ENCODE results near the gene GAA. TPM values are rescaled to one million over a fixed set of nuclear protein-coding genes. Genes with fewer than 3 reads are reported as not detected.

Gene GAA
- total and polyA plus RNA-seq, 10 of the 15 experiments (the other 5 are each of a cell fraction or from before 2014, with no cell fraction given) = 0.18 to 10.5 (median 4.1) TPM

- TF ChIP-seq ZNF687 (IDR thresholded peaks at IDR 0.05) (peak; percentile 76), MAX (IDR thresholded peaks at IDR 0.05; ENCODE audit: low read depth, low read length) (peak; percentile 95), ATF7 (IDR thresholded peaks at IDR 0.05; ENCODE audit: low read depth) (no peak), NFXL1 (IDR thresholded peaks at IDR 0.05; ENCODE audit: borderline replicate concordance) (0 out of 2 replicates have a peak, but pooled peaks have one; percentile 57), RB1 (IDR thresholded peaks at IDR 0.05; ENCODE audit: borderline replicate concordance) (peak; percentile 73; the same call in 1 of the 2 replicates), NFYA (IDR thresholded peaks at IDR 0.05; ENCODE audit: borderline replicate concordance, low read depth, low read length) (no peak), CHD1 (IDR thresholded peaks at IDR 0.05; ENCODE audit: low read depth, low read length) (peak; percentile 25; the same call in 1 of the 2 replicates), ZBTB4 (CRISPR knock-in tag; IDR thresholded peaks at IDR 0.05) (peak; percentile 96), EP300 (IDR thresholded peaks at IDR 0.05; ENCODE audit: borderline replicate concordance in 1 of 2, control insufficient read depth in 1 of 2, low read depth in 2 of 2, low read length in 2 of 2) (0 out of 4 replicates have a peak, but pooled peaks of 1 of the 2 experiments have one; percentile 9), NR2F1 (conservative IDR thresholded peaks at IDR 0.05) (peak; percentile 96), TAF1 (IDR thresholded peaks at IDR 0.05; ENCODE audit: borderline replicate concordance, low read depth, low read length) (peak; percentile 56; the same call in 1 of the 2 replicates), ZNF24 (IDR thresholded peaks at IDR 0.05) (peak; percentile 72; the same call in 1 of the 2 replicates), ESRRA (IDR thresholded peaks at IDR 0.05; ENCODE audit: low read length) (no peak), POLR2A (IDR thresholded peaks at IDR 0.05; ENCODE audit: low read depth, low read length) (peak; percentile 74), RELA (IDR thresholded peaks at IDR 0.05; ENCODE audit: borderline replicate concordance, partially characterized antibody) (peak; percentile 91), BACH1 (IDR thresholded peaks at IDR 0.05; ENCODE audit: borderline replicate concordance) (peak; percentile 97), HCFC1 (IDR thresholded peaks at IDR 0.05; ENCODE audit: low read length) (0 out of 2 replicates have a peak, but pooled peaks have one; percentile 13), SMC3 (IDR thresholded peaks at IDR 0.05; ENCODE audit: borderline replicate concordance, low read length) (peak; percentile 32; the same call in 1 of the 2 replicates), ZNF622 (IDR thresholded peaks at IDR 0.05) (no peak; the same call in 1 of the 2 replicates), SIX5 (IDR thresholded peaks at IDR 0.05; ENCODE audit: low read depth, low read length, severe bottlenecking) (no peak), USF2 (IDR thresholded peaks at IDR 0.05; ENCODE audit: borderline replicate concordance, low read depth, low read length) (peak; percentile 98)
These were observed at the start of gene GAA (continued) for GRCh38 chr17:80101011-80101945.

All from GM12878 (cell line).